GM21390 (cell line): ENCODE results near the gene NELFB.

Source experiments
- ATAC-seq: cut with Tn5 transposase; IDR thresholded peaks from one replicate; pipeline ENCODE4 v1.9.1; 2021; ENCODE audit not compliant: unreplicated experiment

NELFB gene

GRCh38 chr9:137311986-137312851 is 57.1 kb downstream of the NELFB start:
- no peak for ATAC-seq

DNA sequence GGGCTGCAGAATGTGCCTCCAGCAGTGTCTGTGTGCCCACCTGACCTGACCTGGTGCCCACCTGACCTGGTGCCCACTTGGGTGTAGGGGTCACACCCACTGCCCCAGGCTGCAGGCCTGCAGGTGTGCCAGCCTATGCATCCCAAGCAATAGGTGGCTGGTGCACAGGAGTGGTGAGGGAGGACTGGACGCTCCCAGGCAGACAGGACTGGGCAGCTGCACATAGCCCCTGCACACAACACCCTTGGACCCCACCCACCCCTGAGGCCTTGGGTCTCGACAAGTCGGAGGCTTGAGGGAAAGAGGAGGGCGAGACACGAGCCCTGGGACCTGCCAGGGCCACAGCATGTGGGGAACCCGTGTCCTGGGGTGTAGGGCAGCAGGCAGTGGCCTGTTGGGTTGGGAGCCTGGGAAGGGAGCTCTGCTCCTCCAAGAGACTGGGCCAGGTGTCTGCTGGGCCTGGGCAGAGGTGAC is 57.8 kb downstream of the NELFB start:
- ATAC-seq = no peak

DNA sequence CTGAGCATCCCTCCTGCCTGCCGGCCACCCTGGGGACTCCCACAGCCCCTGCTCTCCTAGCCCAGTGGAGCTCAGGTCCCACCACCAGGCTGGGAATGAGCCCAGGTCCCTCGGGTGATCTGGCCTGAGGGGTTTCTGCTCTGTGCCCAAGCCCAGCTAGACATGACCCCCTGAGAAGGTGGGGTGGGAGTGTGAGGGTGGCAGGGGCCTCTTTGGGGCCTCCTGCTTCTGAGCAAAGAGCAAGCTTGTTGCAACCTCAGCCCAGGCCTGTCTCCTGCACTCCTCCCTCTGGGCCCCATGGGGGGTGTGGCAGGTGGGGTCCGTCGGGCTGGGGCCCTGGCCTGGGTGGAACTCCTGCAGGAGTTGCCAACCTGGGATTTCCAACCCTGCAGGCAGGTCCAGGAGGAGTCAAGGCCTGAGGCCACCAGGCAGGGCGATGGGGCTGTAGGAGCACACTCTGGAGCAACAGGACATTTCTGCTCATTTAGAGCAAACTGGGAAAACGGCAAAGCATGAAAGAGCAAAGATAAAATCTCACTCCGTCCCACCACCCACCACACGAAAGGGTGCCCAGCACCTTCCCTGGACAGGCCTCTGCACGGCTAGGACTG is 58.3 kb downstream of the NELFB start:
- no peak for ATAC-seq

DNA sequence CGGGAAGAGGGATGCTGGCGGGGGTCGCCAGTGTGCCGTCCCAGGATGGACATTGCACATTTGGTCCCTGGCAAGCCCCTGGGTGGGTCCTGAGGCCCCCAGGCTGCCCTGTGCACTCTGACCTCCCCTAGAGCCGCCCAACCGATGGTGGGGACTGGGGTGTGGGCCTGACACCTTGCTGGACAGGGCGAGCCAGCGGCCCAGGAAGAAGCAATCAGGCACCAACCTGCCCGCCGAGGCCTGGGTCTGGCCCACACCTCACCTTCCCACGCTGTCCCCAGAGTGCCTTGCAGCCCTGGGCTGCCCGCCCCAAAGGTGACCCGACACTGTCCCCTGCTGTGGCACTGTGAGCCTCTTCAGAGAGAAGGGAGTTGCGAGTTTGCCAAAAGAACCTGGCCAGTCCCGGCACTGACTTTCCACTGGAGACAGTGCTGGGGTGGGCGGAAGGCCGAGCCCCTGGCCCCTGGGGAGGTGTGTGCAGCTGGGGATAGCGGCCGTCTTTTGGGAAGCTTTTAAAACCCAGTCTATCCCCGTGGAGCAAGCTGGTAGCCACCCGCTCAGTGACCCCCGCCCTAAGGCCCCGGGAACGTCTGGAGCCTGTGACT is 58.9 kb downstream of the NELFB start:
- no peak for ATAC-seq

DNA sequence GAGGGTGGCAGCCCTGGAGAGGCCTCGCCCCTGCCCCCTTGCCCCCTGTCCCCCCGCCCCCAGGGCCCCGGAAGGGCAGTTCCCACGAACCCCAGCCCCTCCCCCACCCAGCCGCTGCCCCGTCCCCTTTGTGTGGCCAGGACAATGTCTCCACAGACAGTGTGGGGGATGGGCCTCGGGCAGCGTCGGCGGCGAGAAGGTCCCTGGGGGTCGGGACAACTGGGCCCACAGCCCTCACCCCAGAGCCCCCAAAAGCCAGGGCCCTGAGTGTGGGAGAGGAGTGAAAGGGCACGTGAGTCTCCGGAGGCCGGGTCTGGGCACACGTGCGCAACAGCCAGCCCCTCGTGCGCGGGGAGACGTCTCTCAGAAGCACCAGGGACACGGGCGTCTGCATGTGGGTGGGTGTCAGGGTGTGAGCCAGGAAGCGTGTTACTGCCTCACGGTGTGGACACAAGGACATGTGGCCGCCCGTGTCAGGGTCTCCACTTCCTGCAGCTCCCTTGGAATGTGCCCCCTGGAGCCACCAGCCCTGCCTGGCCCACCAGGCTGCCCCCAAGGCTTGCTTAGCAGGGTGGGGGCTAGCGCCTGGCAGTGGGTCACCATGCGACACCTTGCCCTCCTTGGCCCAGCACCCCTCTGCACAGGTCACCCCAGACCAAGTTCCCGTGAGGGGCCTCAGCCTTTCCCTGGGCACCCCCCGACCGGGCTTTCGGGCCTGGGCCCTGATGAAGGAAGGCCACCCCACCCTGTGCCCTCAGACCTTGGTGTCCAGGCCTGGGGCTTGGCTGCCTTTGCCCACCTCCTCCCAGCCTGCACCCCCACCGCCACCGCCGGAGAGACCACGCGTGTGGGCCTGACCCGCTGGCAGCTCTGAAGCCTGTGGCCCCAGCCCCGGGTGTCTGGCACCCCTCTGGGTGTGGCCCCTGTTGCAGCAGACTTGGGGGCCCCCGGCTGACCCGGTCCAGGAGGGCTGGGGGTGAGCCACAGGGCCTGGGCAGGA is 59.7 kb downstream of the NELFB start:
- ATAC-seq = no peak

DNA sequence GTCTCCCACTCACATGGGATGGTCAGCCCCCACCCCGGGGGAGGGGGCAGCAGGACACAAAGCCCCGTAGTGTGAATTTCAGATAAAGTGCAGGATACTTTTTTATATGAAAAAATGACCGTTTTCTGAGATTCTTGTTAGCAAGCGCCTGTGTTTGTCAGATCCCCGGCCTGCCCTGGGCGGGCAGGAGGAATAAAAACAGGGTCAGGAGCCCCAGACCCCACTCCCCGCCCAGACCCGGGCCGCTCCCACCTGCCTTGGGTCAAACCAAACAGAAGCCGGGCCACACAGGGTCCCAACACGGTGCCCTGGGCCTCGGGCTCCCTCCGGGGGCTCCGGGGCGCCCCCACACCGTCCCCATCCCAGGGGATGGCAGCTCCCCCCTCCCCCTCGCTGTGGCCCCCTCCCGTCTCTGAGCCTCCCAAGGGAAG is 60.5 kb downstream of the NELFB start:
- no peak for ATAC-seq

DNA sequence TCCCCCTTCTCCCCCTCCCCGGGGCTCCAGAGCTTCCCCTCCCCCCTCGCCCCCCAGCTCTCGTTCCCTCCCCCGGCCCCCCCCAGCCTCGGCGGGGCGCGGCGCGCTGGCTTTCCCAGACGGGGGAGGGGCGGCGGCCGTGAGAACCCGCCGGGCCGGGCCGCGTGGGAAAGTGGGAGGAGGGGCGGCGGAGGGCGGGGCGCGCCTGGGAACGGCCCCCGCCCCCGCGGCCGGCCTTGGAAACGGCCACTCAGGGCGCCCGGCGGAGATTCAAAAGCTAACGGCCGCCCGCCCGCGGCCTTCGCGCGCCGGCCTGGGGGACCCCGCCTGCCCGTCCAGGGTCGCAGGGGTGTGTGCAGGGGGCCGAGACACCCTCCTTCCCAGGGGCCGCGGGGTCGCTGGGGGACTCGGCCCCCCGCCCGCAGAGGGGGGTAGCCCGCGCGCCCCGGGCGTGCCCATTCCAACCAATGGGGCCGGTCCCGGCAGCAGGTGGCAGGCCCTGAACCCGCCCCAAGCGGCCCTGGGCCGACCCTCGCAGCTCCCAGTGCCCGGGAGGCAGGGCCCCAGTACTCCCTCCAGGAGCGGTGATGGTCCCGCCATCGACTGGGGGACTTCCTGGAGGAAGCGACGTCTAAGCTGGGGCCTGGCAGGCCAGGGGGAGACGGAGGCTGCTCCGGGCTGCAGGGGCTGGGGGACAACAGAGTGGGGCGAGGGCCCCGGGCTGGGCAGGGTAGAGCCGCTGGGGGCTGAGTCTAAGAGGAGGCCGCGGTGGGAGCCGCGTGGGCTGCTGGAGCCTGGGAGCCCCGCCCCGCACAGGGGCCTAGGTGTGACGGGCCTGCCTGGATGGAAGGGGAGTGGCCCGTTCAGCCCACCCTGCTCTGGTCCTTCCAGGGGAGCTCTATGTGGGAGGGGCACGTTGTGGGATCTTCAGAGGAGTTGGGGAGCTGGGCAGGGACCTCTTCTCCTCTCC is 61.2 kb downstream of the NELFB start:
- ATAC-seq = no peak

GRCh38 chr9:137317021-137317717 is 62.0 kb downstream of the NELFB start:
- ATAC-seq = no peak

- ATAC-seq = no peak
These were observed 62.8 kb downstream of the NELFB start for GRCh38 chr9:137317718-137318511.

DNA sequence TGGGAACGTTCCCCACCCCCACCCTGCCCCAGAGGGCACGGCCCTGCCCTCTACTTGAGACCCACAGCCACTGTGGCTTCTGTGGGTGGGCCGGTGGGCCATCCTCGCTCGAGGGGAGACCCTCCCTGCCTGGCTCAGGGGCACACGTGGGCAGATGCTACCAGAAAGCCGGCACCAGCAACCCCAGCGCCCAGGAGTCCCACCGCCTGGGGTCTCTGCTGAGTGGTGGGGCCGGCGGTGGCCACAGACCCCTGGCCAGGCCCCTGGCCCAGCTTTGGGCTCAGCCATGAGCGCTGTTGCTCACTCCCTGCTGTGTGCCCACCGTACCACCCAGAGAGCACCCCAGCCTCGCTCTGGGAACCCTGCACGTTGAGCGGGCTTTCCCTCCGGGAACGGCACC is 63.5 kb downstream of the NELFB start:
- no peak for ATAC-seq

- no peak for ATAC-seq
These were observed 64.0 kb downstream of the NELFB start for GRCh38 chr9:137319011-137319738.

GRCh38 chr9:137319739-137320551 is 64.8 kb downstream of the NELFB start:
- no peak for ATAC-seq

- ATAC-seq = no peak
These were observed 65.6 kb downstream of the NELFB start for GRCh38 chr9:137320555-137321384.

- ATAC-seq = no peak
These were observed 66.7 kb downstream of the NELFB start for GRCh38 chr9:137321726-137322361.
